NCI-H1092 treated with DMSO at 0.1 percent for 48 hours (cell line): ENCODE measurements around the gene NDUFS4.
"Not testable (repeated sequence)": the region's sequence is repeated elsewhere in the genome, so short reads cannot be mapped to it uniquely, and the experiment has no call there.

ENCODE experiments used
- DNase-seq: peaks from one replicate; lab custom pipeline; 2025; lab: John Stamatoyannopoulos, UW

Gene NDUFS4

GRCh38 chr5:53667621-53668020 lies 107.2 kb downstream of the NDUFS4 start:
- DNase-seq = no peak

GRCh38 chr5:53671447-53671846 lies 111.0 kb downstream of the NDUFS4 start:
- DNase-seq = no peak

- DNase-seq = no peak
These were observed 113.7 kb downstream of the NDUFS4 start for GRCh38 chr5:53674121-53674520.

- no peak for DNase-seq
These were observed 117.2 kb downstream of the NDUFS4 start for GRCh38 chr5:53677632-53678031.

GRCh38 chr5:53678981-53679660 lies 118.7 kb downstream of the NDUFS4 start:
- no peak for DNase-seq

GRCh38 chr5:53681079-53681478 lies 120.6 kb downstream of the NDUFS4 start:
- no peak for DNase-seq

- no peak for DNase-seq
These were observed 130.6 kb downstream of the NDUFS4 start for GRCh38 chr5:53691014-53691413.

- DNase-seq = no peak
These were observed 134.1 kb downstream of the NDUFS4 start for GRCh38 chr5:53694520-53695022.

GRCh38 chr5:53710405-53710804 lies 150.0 kb downstream of the NDUFS4 start:
- DNase-seq = not testable (repeated sequence)

- no peak for DNase-seq
These were observed 151.9 kb downstream of the NDUFS4 start for GRCh38 chr5:53712327-53712726.

- DNase-seq = no peak
These were observed 153.7 kb downstream of the NDUFS4 start for GRCh38 chr5:53713978-53714666.

GRCh38 chr5:53714667-53715010 lies 154.2 kb downstream of the NDUFS4 start:
- DNase-seq = no peak

- DNase-seq = no peak
These were observed 165.7 kb downstream of the NDUFS4 start for GRCh38 chr5:53726121-53726520.

- no peak for DNase-seq
These were observed 170.5 kb downstream of the NDUFS4 start for GRCh38 chr5:53730943-53731342.
